ENCODE measurements around the gene SRL. TPM values are rescaled to one million over a fixed set of nuclear protein-coding genes. Genes with fewer than 3 reads are reported as not detected.
A peak's percentile ranks its signal among the peaks of the same experiment; 100 is the strongest.

Gene SRL
- polyA plus RNA-seq, 1 donor from 2014 or later: not detected

GRCh38 chr16:4257646-4258556 is 16.0 kb upstream of the SRL start:
- no peaks in the 10 kb centered on the region for H3K9me2 ChIP-seq (ENCODE audit: insufficient read depth, low read length)
- no peak overlapping the region for H3K4me3 ChIP-seq (ENCODE audit: low read length)
- H3K79me2 ChIP-seq (replicated peaks; ENCODE audit: insufficient read depth, low read length): no peaks in the 10 kb centered on the region
- H3K27me3 ChIP-seq (ENCODE audit: insufficient read depth, low read depth, low read length): no peaks in the 10 kb centered on the region
- no peaks in the 10 kb centered on the region for H3K36me3 ChIP-seq (ENCODE audit: insufficient read depth, low read length)
- no peak overlapping the region for H3K4me2 ChIP-seq (ENCODE audit: low read length)
- TF ChIP-seq POLR2AphosphoS5 (IDR thresholded peaks at IDR 0.05) (no peak), CTCF (IDR thresholded peaks at IDR 0.05; ENCODE audit: poor library complexity, severe bottlenecking) (no peak), MXI1 (conservative IDR thresholded peaks at IDR 0.05; ENCODE audit: poor library complexity, severe bottlenecking) (no peak), REST (IDR thresholded peaks at IDR 0.05; ENCODE audit: borderline replicate concordance) (no peak), SMC3 (conservative IDR thresholded peaks at IDR 0.05; ENCODE audit: poor library complexity) (no peak), EZH2 (IDR thresholded peaks at IDR 0.05; ENCODE audit: borderline replicate concordance, insufficient read depth, low read length, poor library complexity, severe bottlenecking) (no peak), TAF1 (IDR thresholded peaks at IDR 0.05; ENCODE audit: low read depth) (no peak)
- H3K9ac ChIP-seq (ENCODE audit: low read length): no peak overlapping the region
- no peaks in the 10 kb centered on the region for H3K9me3 ChIP-seq (ENCODE audit: low read length)
- no peak overlapping the region for H3K27ac ChIP-seq (ENCODE audit: low read length)
- H2AFZ ChIP-seq (ENCODE audit: low read depth, low read length): no peak overlapping the region
- no peaks in the 10 kb centered on the region for H4K20me1 ChIP-seq (ENCODE audit: insufficient read depth)
- H3F3A ChIP-seq (ENCODE audit: insufficient read depth, low read length, poor library complexity, severe bottlenecking): no peaks in the 10 kb centered on the region

- Histone ChIP-seq H2AFZ (ENCODE audit: low read depth, low read length) (peak overlapping the region; percentile 34), H3K79me2 (replicated peaks; ENCODE audit: insufficient read depth, low read length) (no peaks in the 10 kb centered on the region), H3K9me3 (ENCODE audit: low read length) (no peaks in the 10 kb centered on the region), H3F3A (ENCODE audit: insufficient read depth, low read length, poor library complexity, severe bottlenecking) (no peaks in the 10 kb centered on the region), H3K27me3 (ENCODE audit: insufficient read depth, low read depth, low read length) (no peaks in the 10 kb centered on the region), H4K20me1 (ENCODE audit: insufficient read depth) (no peaks in the 10 kb centered on the region), H3K9me2 (ENCODE audit: insufficient read depth, low read length) (no peaks in the 10 kb centered on the region), H3K4me2 (ENCODE audit: low read length) (no peak overlapping the region), H3K36me3 (ENCODE audit: insufficient read depth, low read length) (no peaks in the 10 kb centered on the region), H3K27ac (ENCODE audit: low read length) (peak overlapping the region; percentile 78), H3K4me3 (ENCODE audit: low read length) (peak overlapping the region; percentile 87), H3K9ac (ENCODE audit: low read length) (peak overlapping the region; percentile 77)
- TF ChIP-seq TAF1 (IDR thresholded peaks at IDR 0.05; ENCODE audit: low read depth): peak; percentile 90
- TF ChIP-seq EZH2 (IDR thresholded peaks at IDR 0.05; ENCODE audit: borderline replicate concordance, insufficient read depth, low read length, poor library complexity, severe bottlenecking): no peak
- TF ChIP-seq CTCF (IDR thresholded peaks at IDR 0.05; ENCODE audit: poor library complexity, severe bottlenecking): no peak
- peak; percentile 91 for TF ChIP-seq POLR2AphosphoS5 (IDR thresholded peaks at IDR 0.05)
- peak; percentile 93 for TF ChIP-seq RAD21 (conservative IDR thresholded peaks at IDR 0.05)
- TF ChIP-seq EP300 (conservative IDR thresholded peaks at IDR 0.05; ENCODE audit: poor library complexity, severe bottlenecking): peak; percentile 38
- peak; percentile 90 for TF ChIP-seq REST (IDR thresholded peaks at IDR 0.05; ENCODE audit: borderline replicate concordance)
- TF ChIP-seq MXI1 (conservative IDR thresholded peaks at IDR 0.05; ENCODE audit: poor library complexity, severe bottlenecking): peak; percentile 81
- peak; percentile 97 for TF ChIP-seq SMC3 (conservative IDR thresholded peaks at IDR 0.05; ENCODE audit: poor library complexity)
These were observed 11.7 kb upstream of the SRL start for GRCh38 chr16:4253394-4254150.
